Spleen (tissue), 7 donors: ENCODE results near the gene CD55.

Experiments used
- POLR2A ChIP-seq, 3 donors: fragments of 450-650 bp; IDR thresholded peaks; one replicate each; pipeline ENCODE4 v1.5.1; 2017; ENCODE audit warnings: antibody characterized with exemption in 3 of 3, mild to moderate bottlenecking in 1 of 3
- POLR2AphosphoS5 ChIP-seq, 3 donors: sonication (generic); formaldehyde crosslinking; IDR thresholded peaks; one replicate each; pipeline ENCODE4 v1.5.1; 2017; ENCODE audit warnings: antibody characterized with exemption in 3 of 3
- TF ChIP-seq, protein P1 (sequence below), 11 experiments: fragments of 200-600 bp in 7 of 11; fragments of 450-650 bp in 4 of 11; sonication (generic) in 4 of 11; IDR thresholded peaks in 8 of 11; conservative IDR thresholded peaks in 3 of 11; 1 replicate in 7 of 11; 2 replicates in 4 of 11; pipeline versions ENCODE4 v1.4.0 to v1.8.0; 2016 to 2021; ENCODE audit warnings: antibody characterized with exemption in 11 of 11, inconsistent platforms in 4 of 11, mild to moderate bottlenecking in 1 of 11
- donor health status: DM: no; HTN: no; CAD: no; lungs with moderate emphysema.
- donor health status: DM: no; HTN: no; CAD: no.
- donor health status: DM: no; HTN: no; CAD: no.

DNA sequence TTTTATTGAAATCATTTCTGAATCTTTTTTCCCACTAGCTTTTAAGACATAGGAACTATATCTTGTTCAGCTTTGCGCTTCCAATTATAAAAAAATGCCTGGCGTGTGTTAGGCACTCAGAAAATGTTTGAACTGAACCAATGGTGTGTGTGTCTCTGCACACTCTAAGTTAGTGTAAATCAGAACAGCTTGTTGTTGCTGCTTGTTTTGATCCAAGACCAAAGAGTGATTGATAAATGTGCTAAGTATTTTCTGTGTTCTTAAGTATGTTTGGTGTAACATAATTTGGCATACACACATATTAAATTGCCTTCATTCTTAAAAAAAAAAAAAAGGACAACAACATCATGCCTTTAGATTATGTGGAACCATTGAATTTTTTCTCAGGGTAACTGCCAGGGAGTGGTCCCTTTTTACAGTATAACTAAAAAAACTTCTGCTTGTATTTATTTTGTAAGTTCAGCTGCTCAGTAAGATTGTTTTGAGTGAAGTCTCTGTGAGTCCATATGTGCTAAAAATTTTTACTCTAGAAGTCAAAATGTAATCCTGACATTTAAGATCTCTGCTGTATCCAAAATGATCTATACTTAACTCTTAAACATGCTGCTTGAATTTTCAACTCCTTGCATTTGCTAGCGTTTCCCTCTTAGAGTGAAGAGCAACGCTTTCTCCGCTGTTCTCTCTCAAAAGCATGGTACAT lies 8.7 kb downstream of the CD55 start:
- TF ChIP-seq, protein P1, sequence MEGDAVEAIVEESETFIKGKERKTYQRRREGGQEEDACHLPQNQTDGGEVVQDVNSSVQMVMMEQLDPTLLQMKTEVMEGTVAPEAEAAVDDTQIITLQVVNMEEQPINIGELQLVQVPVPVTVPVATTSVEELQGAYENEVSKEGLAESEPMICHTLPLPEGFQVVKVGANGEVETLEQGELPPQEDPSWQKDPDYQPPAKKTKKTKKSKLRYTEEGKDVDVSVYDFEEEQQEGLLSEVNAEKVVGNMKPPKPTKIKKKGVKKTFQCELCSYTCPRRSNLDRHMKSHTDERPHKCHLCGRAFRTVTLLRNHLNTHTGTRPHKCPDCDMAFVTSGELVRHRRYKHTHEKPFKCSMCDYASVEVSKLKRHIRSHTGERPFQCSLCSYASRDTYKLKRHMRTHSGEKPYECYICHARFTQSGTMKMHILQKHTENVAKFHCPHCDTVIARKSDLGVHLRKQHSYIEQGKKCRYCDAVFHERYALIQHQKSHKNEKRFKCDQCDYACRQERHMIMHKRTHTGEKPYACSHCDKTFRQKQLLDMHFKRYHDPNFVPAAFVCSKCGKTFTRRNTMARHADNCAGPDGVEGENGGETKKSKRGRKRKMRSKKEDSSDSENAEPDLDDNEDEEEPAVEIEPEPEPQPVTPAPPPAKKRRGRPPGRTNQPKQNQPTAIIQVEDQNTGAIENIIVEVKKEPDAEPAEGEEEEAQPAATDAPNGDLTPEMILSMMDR (IDR thresholded peaks at IDR 0.05 in 8 of 11, conservative IDR thresholded peaks at IDR 0.05 in 3 of 11), result no peak
- no peak for TF ChIP-seq POLR2AphosphoS5 (IDR thresholded peaks at IDR 0.05)
- no peak for TF ChIP-seq POLR2A (IDR thresholded peaks at IDR 0.05)
